Measurements from ENCODE around the gene GAPDH.
"Not testable (repeated sequence)": the region's sequence is repeated elsewhere in the genome, so short reads cannot be mapped to it uniquely, and the experiment has no call there.

Gene GAPDH

GRCh38 chr12:6533923-6534694 is at the start of gene GAPDH:
Gene GAPDH, plus strand, starts transcription at chr12:6534517. Its CDS starts 316 bp downstream, at chr12:6534833.
- peak; percentile 99 for TF ChIP-seq POLR2A (IDR thresholded peaks at IDR 0.05; ENCODE audit: low read depth, low read length)
- FAIRE-seq (no peak), DNase-seq (ENCODE audit: insufficient read length, low spot score) (peak; percentile 75)

DNA sequence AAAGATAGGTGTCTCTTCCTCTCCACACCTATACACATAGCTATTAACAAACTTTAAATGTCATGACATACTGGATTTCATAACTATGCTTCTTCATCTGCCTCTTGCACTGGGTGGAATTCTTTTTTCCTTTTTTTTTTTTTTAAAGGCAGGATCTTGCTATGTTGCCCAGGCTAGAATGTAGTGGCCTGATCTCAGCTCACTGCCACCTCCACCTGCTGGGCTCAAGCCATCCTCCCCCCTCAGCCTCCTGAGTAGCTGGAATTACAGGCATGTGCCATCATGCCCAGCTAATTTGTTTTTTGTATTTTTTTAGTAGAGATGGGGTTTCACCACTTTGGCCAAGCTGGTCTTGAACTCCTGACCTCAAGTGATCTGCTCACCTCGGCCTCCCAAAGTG is 46.1 kb upstream of the GAPDH start:
- DNase-seq (ENCODE audit: insufficient read length, low spot score) (no peak), FAIRE-seq (no peak)
- TF ChIP-seq POLR2A (IDR thresholded peaks at IDR 0.05; ENCODE audit: low read depth, low read length) = no peak

DNA sequence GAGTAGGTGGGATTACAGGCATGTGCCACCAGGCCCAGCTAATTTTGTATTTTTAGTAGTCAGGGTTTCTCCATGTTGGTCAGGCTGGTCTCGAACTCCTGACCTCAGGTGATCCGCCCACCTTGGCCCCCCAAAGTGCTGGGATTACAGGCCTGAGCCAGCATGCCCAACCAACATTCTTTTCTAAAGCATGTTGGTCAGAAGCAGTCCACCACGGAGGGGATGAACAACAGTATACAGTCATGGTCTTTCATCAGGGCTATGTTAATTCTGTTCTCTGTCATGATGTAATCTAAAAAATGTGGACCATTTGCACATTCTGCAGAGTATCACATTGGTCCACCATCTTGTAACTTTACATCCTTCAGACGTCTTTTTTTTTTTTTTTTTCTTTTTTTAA is 44.9 kb upstream of the GAPDH start:
- no peak for FAIRE-seq
- no peak for DNase-seq (ENCODE audit: insufficient read length, low spot score)
- no peak for TF ChIP-seq POLR2A (IDR thresholded peaks at IDR 0.05; ENCODE audit: low read depth, low read length)

DNA sequence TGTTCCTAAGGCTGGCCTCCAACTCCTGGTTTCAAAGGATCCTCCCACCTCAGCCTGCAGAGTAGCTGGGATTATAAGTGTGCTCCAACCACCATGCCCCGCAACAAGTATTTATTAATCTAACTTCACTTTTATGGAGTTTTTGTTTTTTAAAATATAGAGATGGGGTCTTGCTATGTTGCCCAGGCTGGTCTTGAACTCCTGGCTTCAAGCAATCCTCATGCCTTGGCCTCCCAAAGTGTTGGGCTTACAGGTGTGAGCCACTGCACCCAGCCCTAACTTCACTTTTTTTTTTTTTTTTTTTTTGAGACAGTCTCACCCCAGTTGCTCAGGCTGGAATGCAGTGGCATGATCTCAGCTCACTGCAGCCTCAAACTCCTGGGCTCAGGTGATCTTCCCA is 43.6 kb upstream of the GAPDH start:
- not testable (repeated sequence) for FAIRE-seq; DNase-seq (ENCODE audit: insufficient read length, low spot score)

- peak; percentile 83 for DNase-seq (ENCODE audit: insufficient read length, low spot score)
- no peak for FAIRE-seq
- peak; percentile 87 for TF ChIP-seq POLR2A (IDR thresholded peaks at IDR 0.05; ENCODE audit: low read depth, low read length)
These were observed 41.4 kb upstream of the GAPDH start, which contains the start of gene MRPL51 for GRCh38 chr12:6492838-6493496. Gene MRPL51, minus strand, starts transcription at chr12:6493262. Its CDS starts 126 bp downstream, at chr12:6493136.

DNA sequence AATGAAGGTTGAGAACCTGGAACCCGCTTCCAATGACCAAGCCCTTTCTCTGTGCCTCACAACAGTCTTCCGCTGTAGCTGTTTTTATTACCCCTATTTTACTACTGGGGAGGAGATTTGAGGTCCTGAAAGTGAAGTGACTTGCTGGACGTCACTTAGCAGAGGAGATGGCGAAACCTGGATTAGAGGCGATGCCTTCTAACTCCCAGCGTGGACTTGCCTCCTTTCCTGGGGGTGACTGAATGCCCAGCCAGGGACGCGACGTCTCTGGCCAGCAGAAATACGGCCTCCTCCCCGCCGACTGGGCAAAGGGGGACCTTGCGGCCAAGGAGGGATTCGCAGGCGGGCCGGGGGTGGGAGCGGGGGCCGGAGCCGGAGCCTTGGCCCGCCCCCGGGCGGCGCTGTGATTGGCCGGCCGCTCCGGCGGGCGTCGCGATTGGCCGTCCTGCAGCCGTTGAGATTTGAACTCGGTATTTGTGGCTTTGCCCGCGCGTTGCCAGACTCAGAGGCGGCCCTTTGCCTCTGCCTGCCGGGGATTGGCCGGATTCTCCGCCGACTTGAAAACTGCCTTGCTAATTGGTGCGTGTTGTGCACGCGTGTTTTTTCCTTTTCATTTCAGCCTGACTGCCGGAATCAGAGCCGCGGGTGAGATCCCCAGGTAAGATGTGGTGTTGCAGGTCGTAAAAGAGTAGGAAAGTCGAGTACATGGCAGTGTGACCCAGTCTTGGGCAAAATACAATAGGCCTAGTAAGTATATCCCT is 40.6 kb upstream of the GAPDH start, which contains the start of gene NCAPD2:
TSS of gene NCAPD2 (plus strand) at position 606 of the 761 bp plus-strand sequence. CDS start 997 bp downstream, outside the sequence.
- peak; percentile 85 for DNase-seq (ENCODE audit: insufficient read length, low spot score)
- FAIRE-seq = peak; percentile 83

DNA sequence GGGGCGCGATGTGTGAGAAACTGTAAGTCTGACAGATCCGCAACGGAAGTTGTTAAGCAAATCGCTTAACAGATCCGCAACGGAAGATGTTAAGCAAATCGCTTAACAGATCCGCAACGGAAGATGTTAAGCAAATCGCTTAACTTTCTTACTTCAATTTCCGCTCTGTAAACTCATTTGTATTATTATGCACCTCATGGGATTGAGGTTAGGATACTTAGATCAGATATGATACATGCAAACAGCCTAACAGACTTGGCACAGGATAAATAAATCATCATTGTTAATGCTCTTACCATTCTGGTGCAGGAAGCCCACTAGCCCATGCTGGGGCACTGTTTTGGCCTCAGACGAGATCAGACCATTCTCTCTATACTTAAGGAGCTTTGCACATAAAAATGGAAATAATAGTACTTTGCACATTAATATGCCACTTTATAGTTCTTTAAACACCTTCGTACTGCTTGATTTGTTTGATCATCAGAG is 40.0 kb upstream of the GAPDH start:
- FAIRE-seq = no peak

More for the DNA sequence above, 40.6 kb upstream of the GAPDH start, which contains the start of gene NCAPD2:
- TF ChIP-seq POLR2A (IDR thresholded peaks at IDR 0.05; ENCODE audit: low read depth, low read length) = peak; percentile 88

DNA sequence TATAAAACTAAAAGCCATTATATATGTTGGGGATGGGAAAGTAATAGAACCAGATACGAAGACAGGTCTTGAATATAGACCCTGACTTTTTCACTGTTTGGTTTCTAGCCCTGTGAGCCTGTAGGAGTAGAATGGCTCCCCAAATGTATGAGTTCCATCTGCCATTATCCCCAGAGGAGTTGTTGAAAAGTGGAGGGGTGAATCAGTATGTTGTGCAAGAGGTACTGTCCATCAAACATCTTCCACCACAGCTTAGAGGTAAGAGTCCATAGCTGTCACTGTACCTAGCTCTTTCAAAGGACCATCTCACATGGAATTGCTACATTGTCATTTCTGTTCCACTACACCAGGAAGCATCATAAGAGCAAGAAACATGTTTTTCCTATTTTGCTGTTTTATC is 39.3 kb upstream of the GAPDH start:
- TF ChIP-seq POLR2A (IDR thresholded peaks at IDR 0.05; ENCODE audit: low read depth, low read length) = no peak
- no peak for DNase-seq (ENCODE audit: insufficient read length, low spot score)
- FAIRE-seq = no peak

More for the DNA sequence above, 40.0 kb upstream of the GAPDH start:
- no peak for TF ChIP-seq POLR2A (IDR thresholded peaks at IDR 0.05; ENCODE audit: low read depth, low read length)
- DNase-seq (ENCODE audit: insufficient read length, low spot score) = no peak

- not testable (repeated sequence) for DNase-seq (ENCODE audit: insufficient read length, low spot score); FAIRE-seq
These were observed 37.0 kb upstream of the GAPDH start for GRCh38 chr12:6497291-6497690.

DNA sequence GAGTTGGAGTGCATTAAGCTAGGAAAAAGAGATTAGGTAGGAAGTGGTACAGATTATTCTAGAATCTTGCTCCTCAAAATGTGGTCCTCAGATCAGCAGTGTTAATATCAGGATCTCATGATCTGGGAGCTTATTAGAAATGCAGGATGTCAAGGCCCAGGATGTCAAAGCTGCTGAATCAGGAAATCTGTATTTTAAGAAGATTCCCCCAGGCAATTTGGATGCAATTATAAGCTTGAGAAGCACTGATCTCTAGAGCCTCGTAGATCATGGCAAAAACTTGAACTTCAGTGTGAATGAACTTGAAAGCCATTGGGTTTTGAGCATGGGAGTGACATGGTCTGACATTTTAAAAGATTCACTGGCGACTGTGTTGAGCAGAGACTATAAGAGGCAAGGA is 33.9 kb upstream of the GAPDH start:
- DNase-seq (ENCODE audit: insufficient read length, low spot score) (no peak), FAIRE-seq (no peak)
- TF ChIP-seq POLR2A (IDR thresholded peaks at IDR 0.05; ENCODE audit: low read depth, low read length) = no peak

DNA sequence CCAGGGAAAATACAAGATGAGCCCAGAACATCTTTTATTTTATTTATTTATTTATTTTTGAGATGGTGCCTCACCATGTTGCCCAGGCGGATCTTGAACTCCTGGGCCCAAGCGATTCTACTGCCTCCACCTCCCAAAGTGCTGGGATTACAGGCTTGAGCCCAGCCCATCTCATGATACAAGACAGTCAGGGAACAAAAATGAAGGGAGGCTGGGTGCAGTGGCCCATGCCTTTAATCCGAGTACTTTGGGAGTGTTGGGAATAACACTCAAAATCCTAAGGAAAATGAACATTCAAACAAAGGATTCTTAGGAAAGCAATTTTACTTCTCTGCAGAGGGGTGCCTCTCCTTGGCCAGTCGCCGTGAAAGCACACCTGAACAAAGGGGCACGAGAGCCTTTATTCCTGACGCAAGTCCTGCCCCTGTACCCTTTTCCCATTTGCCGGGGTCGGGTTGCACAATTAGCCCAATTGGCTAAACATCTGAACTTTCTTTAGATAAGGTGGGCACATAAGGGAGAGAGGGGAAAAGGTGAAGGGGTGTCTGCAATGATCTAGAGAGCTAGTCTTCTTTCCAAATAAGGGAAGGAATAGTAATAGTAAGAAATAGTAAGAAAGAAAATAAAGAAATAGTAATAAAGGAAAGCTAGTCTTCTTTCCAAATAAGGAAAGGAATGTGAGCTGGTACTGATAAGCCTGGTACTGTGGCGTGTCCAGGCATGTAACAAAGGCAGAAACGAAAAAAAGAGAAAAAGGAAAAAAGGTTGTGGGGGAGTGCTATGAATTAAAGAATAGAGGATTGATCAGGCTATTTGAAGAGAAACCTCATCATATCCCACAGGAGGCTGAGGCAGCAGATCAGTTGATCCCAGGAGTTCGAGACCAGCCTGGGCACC is 27.0 kb upstream of the GAPDH start:
- FAIRE-seq (no peak), DNase-seq (ENCODE audit: insufficient read length, low spot score) (no peak)
- no peak for TF ChIP-seq POLR2A (IDR thresholded peaks at IDR 0.05; ENCODE audit: low read depth, low read length)

GRCh38 chr12:6508087-6508486 is 26.2 kb upstream of the GAPDH start:
- TF ChIP-seq POLR2A (IDR thresholded peaks at IDR 0.05; ENCODE audit: low read depth, low read length) = no peak

DNA sequence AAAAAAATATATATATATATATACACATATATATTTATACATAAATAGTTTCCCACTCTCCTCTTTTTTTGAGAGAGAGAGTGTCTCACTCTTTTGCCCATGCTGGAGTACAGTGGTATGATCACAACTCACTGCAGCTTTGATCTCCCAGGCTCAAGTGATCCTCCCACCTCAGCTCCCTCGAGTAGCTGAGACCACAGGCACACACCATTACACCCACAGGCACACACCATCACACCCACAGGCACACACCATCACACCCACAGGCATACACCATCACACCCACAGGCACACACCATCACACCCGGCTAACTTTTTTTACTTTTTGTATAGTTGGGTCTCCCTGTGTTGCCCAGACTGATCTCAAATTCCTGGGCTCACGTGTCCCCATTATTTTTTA is 14.1 kb upstream of the GAPDH start:
- no peak for TF ChIP-seq POLR2A (IDR thresholded peaks at IDR 0.05; ENCODE audit: low read depth, low read length)
- no peak for DNase-seq (ENCODE audit: insufficient read length, low spot score)
- FAIRE-seq = no peak

More at GRCh38 chr12:6508087-6508486, 26.2 kb upstream of the GAPDH start:
- no peak for DNase-seq (ENCODE audit: insufficient read length, low spot score)
- no peak for FAIRE-seq

Measured in H54 (cell line).